ENCODE measurements around the gene HSD17B12. TPM values are rescaled to one million over a fixed set of nuclear protein-coding genes. Genes with fewer than 3 reads are reported as not detected.

Gene HSD17B12
- total and polyA plus RNA-seq, 2 of the 8 experiments (the other 6 are each of a cell fraction or from before 2014, with no cell fraction given), result 46.0 to 121 TPM

- no peak for DNase-seq (ENCODE audit: low read depth in 1 of 2, low spot score in 2 of 2)
- no peaks in the 10 kb centered on the region for H3K27me3 ChIP-seq (replicated peaks in 1 of 4; ENCODE audit: control insufficient read depth in 3 of 4, extremely low read depth in 1 of 4, insufficient read depth in 3 of 4, low read length in 3 of 4)
These were observed 107.9 kb downstream of the HSD17B12 start for GRCh38 chr11:43788421-43788820.

More at GRCh38 chr11:43788421-43788820, 107.9 kb downstream of the HSD17B12 start:
- Histone ChIP-seq H3K79me2 (ENCODE audit: control insufficient read depth in 1 of 2, insufficient read depth in 2 of 2, low read length in 2 of 2) (0 out of 4 replicates have a peak, but pooled peaks cover 0 to under 1% of the 10 kb centered on the region in 2 experiments), H3K4ac (replicated peaks; ENCODE audit: insufficient read length, low read depth, low read length) (no peak overlapping the region), H3K14ac (ENCODE audit: insufficient read length) (no peak overlapping the region), H3K79me1 (ENCODE audit: low read depth, low read length) (no peaks in the 10 kb centered on the region), H4K91ac (replicated peaks; ENCODE audit: insufficient read length, low read length) (no peak overlapping the region), H2BK120ac (replicated peaks; ENCODE audit: low read depth, low read length) (no peak overlapping the region), H4K5ac (ENCODE audit: insufficient read length, low read depth, low read length) (no peak overlapping the region), H3K36me3 (ENCODE audit: control insufficient read depth in 2 of 4, insufficient read depth in 4 of 4, low read length in 3 of 4) (peaks cover 0 to 2% (median 0%) of the 10 kb centered on the region in 4 experiments; a peak in 2 of 8 replicates), H2BK20ac (ENCODE audit: low read length) (no peak overlapping the region), H3K9me3 (ENCODE audit: insufficient read depth in 2 of 2, low read depth in 1 of 2, low read length in 1 of 2) (0 out of 4 replicates have a peak, but pooled peaks cover 0 to 4% of the 10 kb centered on the region in 2 experiments), H3K56ac (replicated peaks; ENCODE audit: insufficient read length, low read depth, low read length) (no peak overlapping the region), H3K23ac (ENCODE audit: insufficient read length) (no peak overlapping the region), H3K23me2 (ENCODE audit: low read depth, low read length) (no peaks in the 10 kb centered on the region), H3K9ac (replicated peaks in 1 of 4; ENCODE audit: extremely low read depth in 1 of 4, low read depth in 3 of 4, low read length in 3 of 4) (no peak overlapping the region), H2AFZ (ENCODE audit: low read length) (no peak overlapping the region), H3K4me3 (ENCODE audit: extremely low read depth in 1 of 4, insufficient read depth in 2 of 4, low read depth in 3 of 4, low read length in 4 of 4) (no peak overlapping the region), H4K20me1 (replicated peaks in 1 of 2; ENCODE audit: control insufficient read depth in 1 of 2, insufficient read depth in 2 of 2, low read length in 2 of 2) (no peaks in the 10 kb centered on the region), H3K18ac (ENCODE audit: extremely low read depth, low read length) (no peak overlapping the region), H2AK5ac (ENCODE audit: low read depth, low read length) (no peak overlapping the region), H3K4me2 (ENCODE audit: insufficient read depth in 1 of 2, low read depth in 2 of 2, low read length in 2 of 2) (no peak overlapping the region), H4K8ac (ENCODE audit: extremely low read depth, insufficient read depth, low read length) (no peak overlapping the region), H2BK15ac (ENCODE audit: low read length) (no peak overlapping the region), H3K27ac (ENCODE audit: low read depth, low read length) (no peak overlapping the region), H2BK12ac (ENCODE audit: low read depth, low read length) (no peak overlapping the region), H2BK5ac (ENCODE audit: low read depth, low read length) (no peak overlapping the region), H3K4me1 (replicated peaks in 1 of 4; ENCODE audit: control insufficient read depth in 3 of 4, insufficient read depth in 4 of 4, low read length in 3 of 4) (no peaks in the 10 kb centered on the region)
- ChIA-PET CTCF (ENCODE audit: partially characterized antibody) (interaction anchor here (0.7 to 2.1 kb wide), 6 partner anchors 14 to 70 kb away, joined by 3 to 7 read pairs (median 3); no protein-coding TSS in a partner anchor), POLR2A (ENCODE audit: partially characterized antibody) (no interaction called here)
- FAIRE-seq, result no peak
- no peak for TF ChIP-seq RAD21 (IDR thresholded peaks at IDR 0.05 in 1 of 2, conservative IDR thresholded peaks at IDR 0.05 in 1 of 2; ENCODE audit: low read depth in 2 of 2, low read length in 2 of 2)
- no peak for TF ChIP-seq TAF1 (IDR thresholded peaks at IDR 0.05; ENCODE audit: low read depth, low read length)
- TF ChIP-seq ZNF274 (IDR thresholded peaks at IDR 0.05; ENCODE audit: borderline replicate concordance, extremely low read depth, low read length), result no peak
- TF ChIP-seq SIX5 (IDR thresholded peaks at IDR 0.05; ENCODE audit: low read depth, low read length), result no peak
- TF ChIP-seq SP2 (IDR thresholded peaks at IDR 0.05; ENCODE audit: low read length), result no peak
- TF ChIP-seq SIRT6 (IDR thresholded peaks at IDR 0.05; ENCODE audit: low read length), result no peak
- no peak for TF ChIP-seq BACH1 (IDR thresholded peaks at IDR 0.05; ENCODE audit: low read length)
- TF ChIP-seq TEAD4 (IDR thresholded peaks at IDR 0.05; ENCODE audit: low read depth, low read length), result no peak
- WGBS, 2 experiments (ENCODE audit: extremely low coverage in 1 of 2, insufficient coverage in 1 of 2, insufficient read length in 1 of 2, insufficient replicate concordance in 2 of 2, low coverage in 1 of 2, low lambda C conversion rate in 2 of 2, missing lambda C conversion rate in 1 of 2), result 89% methylated on average over 3 of the region's 3 CpGs; no CpG with 5 or more reads in 1 of the 2 experiments

Data from H1 (cell line).